B cell (primary cell): ENCODE data around the gene CROCC. TPM values are rescaled to one million over a fixed set of nuclear protein-coding genes. Genes with fewer than 3 reads are reported as not detected.
"Not testable (repeated sequence)": the region's sequence is repeated elsewhere in the genome, so short reads cannot be mapped to it uniquely, and the experiment has no call there.

ENCODE experiments used
- ATAC-seq: fragments of 200-7000 bp; cut with Tn5 transposase; one replicate; pipeline ENCODE4 v1.10.0; 2021; ENCODE audit warnings: low read depth, mild to moderate bottlenecking, moderate number of reproducible peaks, moderate library complexity
- CTCF ChIA-PET: fragments of 350-600 bp; sonication (Branson Sonifier 250); formaldehyde crosslinking; loops from one replicate; lab custom pipeline; 2021; ENCODE audit warnings: antibody characterized with exemption, inconsistent platforms; lab: Charles Lee
- POLR2A ChIA-PET: fragments of 350-600 bp; sonication (Branson Sonifier 250); formaldehyde crosslinking; loops from one replicate; lab custom pipeline; 2021; ENCODE audit warnings: antibody characterized with exemption; lab: Charles Lee
- DNase-seq: peaks from one replicate; pipeline ENCODE4 v3.0.0; 2013
- H2AFZ ChIP-seq: 2 replicates; pipeline ENCODE4 v1.6.1; 2012; ENCODE audit warnings: mild to moderate bottlenecking, low read depth, low read length; ENCODE audit not compliant: insufficient read depth, poor library complexity, severe bottlenecking
- H3K27ac ChIP-seq, 2 donors: 1 replicate in 1 of 2; 2 replicates in 1 of 2; pipeline ENCODE4 v1.5.1; 2012 to 2013; ENCODE audit warnings: low read length in 2 of 2, mild to moderate bottlenecking in 2 of 2, moderate library complexity in 1 of 2
- H3K27me3 ChIP-seq, 4 experiments: fragments of 200-600 bp in 1 of 4; sonication (generic) in 1 of 4; replicated peaks in 1 of 4; 1 replicate in 2 of 4; 2 replicates in 2 of 4; pipeline versions ENCODE4 v1.6.1 to v1.7.0; 2013 to 2016; ENCODE audit warnings: low read length in 3 of 4, mild to moderate bottlenecking in 2 of 4, mixed read lengths in 1 of 4, moderate library complexity in 1 of 4; ENCODE audit not compliant: insufficient read depth in 4 of 4, control insufficient read depth in 3 of 4; ENCODE audit errors: control extremely low read depth in 1 of 4
- H3K36me3 ChIP-seq, 2 experiments: replicated peaks in 1 of 2; 1 replicate in 1 of 2; 2 replicates in 1 of 2; pipeline versions ENCODE4 v1.6.1 to v1.7.1; 2013; ENCODE audit warnings: low read length in 1 of 2; ENCODE audit not compliant: insufficient read depth in 2 of 2, control insufficient read depth in 1 of 2; ENCODE audit errors: control extremely low read depth in 1 of 2, extremely low read depth in 1 of 2
- H3K4me1 ChIP-seq, 2 donors: fragments of 200-600 bp in 1 of 2; sonication (generic) in 1 of 2; 1 replicate in 1 of 2; 2 replicates in 1 of 2; pipeline versions ENCODE4 v1.5.1 to v1.6.1; 2013 to 2017; ENCODE audit warnings: low read length in 2 of 2; ENCODE audit not compliant: control insufficient read depth in 2 of 2, insufficient read depth in 2 of 2
- H3K4me2 ChIP-seq: replicated peaks from 2 replicates; pipeline ENCODE3; 2012; ENCODE audit warnings: mild to moderate bottlenecking, low read depth, low read length; ENCODE audit not compliant: poor library complexity, severe bottlenecking
- H3K4me3 ChIP-seq, 5 experiments: fragments of 200-600 bp in 1 of 5; sonication (generic) in 1 of 5; 1 replicate in 3 of 5; 2 replicates in 2 of 5; pipeline versions ENCODE4 v1.5.1 to v1.7.0; 2011 to 2016; ENCODE audit warnings: low read length in 4 of 5, mild to moderate bottlenecking in 4 of 5, low read depth in 2 of 5, control low read depth in 1 of 5, moderate library complexity in 1 of 5; ENCODE audit not compliant: insufficient read depth in 1 of 5; ENCODE audit errors: control extremely low read depth in 1 of 5, extremely low read depth in 1 of 5
- H3K79me2 ChIP-seq: fragments of 200-600 bp; sonication (generic); one replicate; pipeline ENCODE4 v1.6.0; 2016; ENCODE audit warnings: low read length; ENCODE audit not compliant: control insufficient read depth, insufficient read depth
- H3K9ac ChIP-seq: fragments of 200-600 bp; sonication (generic); 2 replicates; pipeline ENCODE4 v1.6.1; 2017; ENCODE audit warnings: mild to moderate bottlenecking, low read length, moderate library complexity
- H3K9me3 ChIP-seq, 3 donors: one replicate each; pipeline versions ENCODE4 v1.6.1 to v1.7.1; 2013; ENCODE audit warnings: low read length in 2 of 3; ENCODE audit not compliant: control insufficient read depth in 2 of 3, insufficient read depth in 1 of 3; ENCODE audit errors: control extremely low read depth in 1 of 3
- H4K20me1 ChIP-seq: 2 replicates; pipeline ENCODE4 v1.6.0; 2012; ENCODE audit warnings: mild to moderate bottlenecking, low read length; ENCODE audit not compliant: insufficient read depth, control insufficient read depth, poor library complexity, severe bottlenecking
- H3K27ac Mint-ChIP-seq: one replicate; pipeline ENCODE4 v1.8.0; 2021; ENCODE audit warnings: mixed read lengths
- H3K27me3 Mint-ChIP-seq: one replicate; pipeline ENCODE4 v1.8.0; 2021; ENCODE audit warnings: mixed read lengths
- H3K4me1 Mint-ChIP-seq: one replicate; pipeline ENCODE4 v1.8.0; 2021; ENCODE audit warnings: mixed read lengths
- H3K4me3 Mint-ChIP-seq: one replicate; pipeline ENCODE4 v1.8.0; 2021; ENCODE audit warnings: mixed read lengths
- H3K9me3 Mint-ChIP-seq: one replicate; pipeline ENCODE4 v1.8.0; 2022; ENCODE audit warnings: mixed read lengths; ENCODE audit not compliant: insufficient read depth
- EZH2 ChIP-seq: IDR thresholded peaks from 2 replicates; pipeline ENCODE4 v1.6.1; 2012; ENCODE audit warnings: borderline replicate concordance, low read depth, mild to moderate bottlenecking, moderate library complexity, low read length; ENCODE audit not compliant: insufficient read depth, poor library complexity, severe bottlenecking
- WGBS: methylation state at CpG from one replicate; pipeline ENCODE4 v1.1.5; 2013; ENCODE audit warnings: missing lambda C conversion rate; ENCODE audit not compliant: insufficient coverage; 5-methylcytosine and 5-hydroxymethylcytosine counted together
- intact Hi-C: fragments of 100-400 bp; cut with micrococcal nuclease; formaldehyde crosslinking; loops from one replicate; pipeline ENCODE4 v1.10.0; 2022
- polyA plus RNA-seq: library from polyadenylated mRNA; depleted of rRNA; stranded (reverse); fragments of >200 nt; gene quantifications from 2 replicates; pipeline ENCODE4 v1.2.3, GENCODE V29; 2012
- total RNA-seq, 2 donors: library from RNA; stranded (reverse); fragments of 120-200 nt in 1 of 2; gene quantifications; 1 replicate in 1 of 2; 2 replicates in 1 of 2; pipeline versions ENCODE4 v1.2.3 to v1.2.4, GENCODE V29; 2013 to 2022
- TF ChIP-seq, protein P1 (sequence below): fragments of 200-600 bp; IDR thresholded peaks from one replicate; pipeline ENCODE4 v1.8.0; 2022; ENCODE audit warnings: antibody characterized with exemption, mild to moderate bottlenecking

Gene CROCC
- total and polyA plus RNA-seq, 2 donors (not counting 1 experiment from before 2014, with no cell fraction given): 66.2 to 120 TPM

DNA sequence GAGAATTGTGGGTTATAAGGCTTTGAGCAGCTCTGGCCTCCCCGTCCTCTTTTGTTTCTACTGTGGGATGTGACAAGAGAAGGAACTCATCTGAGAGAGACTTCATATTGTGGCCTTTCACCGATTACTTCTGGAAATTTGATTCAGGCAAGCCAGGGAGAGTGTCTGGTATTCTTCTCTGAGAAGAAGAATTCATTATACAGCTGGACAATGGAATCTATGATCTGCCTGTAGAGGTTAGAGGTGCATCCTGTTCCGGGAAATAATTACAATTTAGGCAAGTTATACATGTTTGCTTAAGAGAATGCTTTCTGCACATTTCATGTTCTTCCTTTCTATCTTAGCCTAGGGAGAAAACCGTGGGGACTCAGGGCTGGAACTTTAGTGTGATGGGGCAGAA, 38.7 kb upstream of the CROCC start:
- WGBS: 93% methylated on average over 2 of the region's 4 CpGs
- DNase-seq (no peak), ATAC-seq (no peak)
- no peak overlapping the region for H3K4me3 Mint-ChIP-seq
- CTCF ChIA-PET: interaction anchor here (1.0 kb wide), 1 partner anchor 262 kb away, joined by 7 read pairs; no protein-coding TSS in a partner anchor
- no peaks in the 10 kb centered on the region for H3K9me3 Mint-ChIP-seq
- H3K36me3 ChIP-seq: no peaks in the 10 kb centered on the region
- no peak overlapping the region for H3K27ac Mint-ChIP-seq
- no peak overlapping the region for H3K4me3 ChIP-seq
- H3K79me2 ChIP-seq: no peaks in the 10 kb centered on the region
- intact Hi-C loops: no loop called here
- H3K4me1 Mint-ChIP-seq: no peaks in the 10 kb centered on the region
- peaks cover 0 to 9% (median 0%) of the 10 kb centered on the region in 4 experiments for H3K27me3 ChIP-seq
- H3K9ac ChIP-seq: no peak overlapping the region
- H3K9me3 ChIP-seq: no peaks in the 10 kb centered on the region
- no peak overlapping the region for H2AFZ ChIP-seq
- POLR2A ChIA-PET: no interaction called here
- H3K4me2 ChIP-seq: no peak overlapping the region
- no peak overlapping the region for H3K27ac ChIP-seq
- H3K4me1 ChIP-seq: no peaks in the 10 kb centered on the region
- TF ChIP-seq, protein P1, sequence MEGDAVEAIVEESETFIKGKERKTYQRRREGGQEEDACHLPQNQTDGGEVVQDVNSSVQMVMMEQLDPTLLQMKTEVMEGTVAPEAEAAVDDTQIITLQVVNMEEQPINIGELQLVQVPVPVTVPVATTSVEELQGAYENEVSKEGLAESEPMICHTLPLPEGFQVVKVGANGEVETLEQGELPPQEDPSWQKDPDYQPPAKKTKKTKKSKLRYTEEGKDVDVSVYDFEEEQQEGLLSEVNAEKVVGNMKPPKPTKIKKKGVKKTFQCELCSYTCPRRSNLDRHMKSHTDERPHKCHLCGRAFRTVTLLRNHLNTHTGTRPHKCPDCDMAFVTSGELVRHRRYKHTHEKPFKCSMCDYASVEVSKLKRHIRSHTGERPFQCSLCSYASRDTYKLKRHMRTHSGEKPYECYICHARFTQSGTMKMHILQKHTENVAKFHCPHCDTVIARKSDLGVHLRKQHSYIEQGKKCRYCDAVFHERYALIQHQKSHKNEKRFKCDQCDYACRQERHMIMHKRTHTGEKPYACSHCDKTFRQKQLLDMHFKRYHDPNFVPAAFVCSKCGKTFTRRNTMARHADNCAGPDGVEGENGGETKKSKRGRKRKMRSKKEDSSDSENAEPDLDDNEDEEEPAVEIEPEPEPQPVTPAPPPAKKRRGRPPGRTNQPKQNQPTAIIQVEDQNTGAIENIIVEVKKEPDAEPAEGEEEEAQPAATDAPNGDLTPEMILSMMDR: no peak
- no peak for TF ChIP-seq EZH2
- H3K27me3 Mint-ChIP-seq: peaks cover 20% of the 10 kb centered on the region
- H4K20me1 ChIP-seq: no peaks in the 10 kb centered on the region

DNA sequence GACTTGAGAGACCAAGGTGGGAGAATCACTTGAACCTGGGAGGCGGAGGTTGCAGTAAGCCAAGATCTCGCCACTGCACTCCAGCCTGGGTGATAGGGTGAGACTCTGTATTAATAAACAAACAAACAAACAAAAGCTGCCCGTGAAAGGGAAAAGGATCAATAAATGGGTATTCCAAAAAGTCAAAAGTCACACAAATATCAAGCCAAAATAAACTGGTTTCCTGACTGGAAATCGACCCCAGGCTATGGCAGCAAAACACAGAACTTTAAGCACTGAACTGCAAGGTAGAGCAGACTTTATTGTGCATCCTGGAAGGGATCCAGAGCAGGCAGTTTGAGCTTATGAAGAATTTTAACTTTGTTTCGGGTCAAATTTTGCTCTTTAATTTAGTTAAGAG, 37.2 kb upstream of the CROCC start:
- CTCF ChIA-PET, POLR2A ChIA-PET: not testable (repeated sequence)

More for the DNA sequence above, 37.2 kb upstream of the CROCC start:
- H3K4me1 ChIP-seq, ATAC-seq, H4K20me1 ChIP-seq, H3K27me3 ChIP-seq, H3K79me2 ChIP-seq, H3K36me3 ChIP-seq, intact Hi-C loops, H3K27ac Mint-ChIP-seq, H3K9ac ChIP-seq, DNase-seq, H3K9me3 Mint-ChIP-seq, H3K4me3 ChIP-seq, H2AFZ ChIP-seq, H3K4me2 ChIP-seq, H3K27ac ChIP-seq, H3K9me3 ChIP-seq, H3K4me3 Mint-ChIP-seq: not testable (repeated sequence)
- Mint-ChIP-seq H3K4me1 (peaks cover 14% of the 10 kb centered on the region), H3K27me3 (peaks cover 20% of the 10 kb centered on the region)
- 75% methylated on average over 2 of the region's 5 CpGs for WGBS
